HG03066 (cell line): ENCODE measurements around the gene GRIK3.

Experiments used
- ATAC-seq: cut with Tn5 transposase; IDR thresholded peaks from one replicate; pipeline ENCODE4 v1.9.1; 2021; ENCODE audit warnings: low read depth; ENCODE audit not compliant: unreplicated experiment

Gene GRIK3

GRCh38 chr1:36752891-36753361, 281.4 kb downstream of the GRIK3 start:
- ATAC-seq = no peak

GRCh38 chr1:36752431-36752830, 281.9 kb downstream of the GRIK3 start:
- no peak for ATAC-seq

DNA sequence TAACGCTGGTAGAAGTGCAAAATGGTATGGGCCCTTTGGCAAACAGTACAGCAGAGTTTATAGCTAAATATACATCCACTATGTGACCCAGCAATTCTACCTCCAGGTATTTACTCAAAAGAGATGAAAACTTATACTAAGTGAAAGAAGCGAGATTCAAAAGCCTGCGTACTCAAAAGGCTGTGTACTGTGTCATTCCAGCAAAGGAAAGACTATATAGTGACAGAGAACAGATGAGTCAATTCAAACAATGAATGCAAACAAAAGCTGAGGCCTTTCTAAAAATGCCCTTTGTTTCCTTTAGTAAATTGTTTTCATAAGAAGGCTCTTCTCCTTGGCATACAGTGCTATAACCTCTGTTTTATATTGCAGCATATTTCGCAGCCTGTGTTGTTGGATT, 282.8 kb downstream of the GRIK3 start:
- ATAC-seq = no peak

- no peak for ATAC-seq
Observed at GRCh38 chr1:36748466-36748865, 285.8 kb downstream of the GRIK3 start.
